ENCODE measurements around the gene PRKD1. TPM values are rescaled to one million over a fixed set of nuclear protein-coding genes. Genes with fewer than 3 reads are reported as not detected.

Gene PRKD1
- total RNA-seq, 1 experiment from 2014 or later: 2.7 TPM

GRCh38 chr14:29838752-29839151 lies 88.9 kb downstream of the PRKD1 start:
- Histone ChIP-seq H2BK12ac (ENCODE audit: insufficient read length, low read depth, low read length) (no peak overlapping the region), H2AFZ (ENCODE audit: low read length) (no peak overlapping the region), H2AK5ac (ENCODE audit: insufficient read length, low read length) (no peak overlapping the region), H2BK5ac (ENCODE audit: insufficient read length, low read length) (no peak overlapping the region), H2BK15ac (ENCODE audit: low read depth, low read length) (no peak overlapping the region), H3K4me1 (ENCODE audit: insufficient read depth, low read length) (no peaks in the 10 kb centered on the region), H4K5ac (ENCODE audit: insufficient read length, low read depth, low read length) (no peak overlapping the region), H3K27ac (ENCODE audit: insufficient read length, low read depth, low read length) (no peak overlapping the region), H3K14ac (ENCODE audit: insufficient read depth, low read length) (no peak overlapping the region), H3K18ac (ENCODE audit: insufficient read length, low read depth, low read length) (no peak overlapping the region), H2BK120ac (ENCODE audit: low read depth, low read length, poor library complexity, severe bottlenecking) (no peak overlapping the region), H3T11ph (ENCODE audit: low read length) (no peak overlapping the region), H3K27me3 (ENCODE audit: insufficient read depth, low read length) (no peaks in the 10 kb centered on the region), H4K91ac (ENCODE audit: insufficient read length, low read depth, low read length) (no peak overlapping the region), H3K4ac (ENCODE audit: low read depth, low read length) (no peak overlapping the region), H2BK20ac (ENCODE audit: low read depth, low read length, poor library complexity, severe bottlenecking) (no peak overlapping the region), H3K23me2 (ENCODE audit: insufficient read length, low read depth, low read length, poor library complexity, severe bottlenecking) (no peaks in the 10 kb centered on the region), H3K9me3 (ENCODE audit: control insufficient read depth, low read depth, low read length) (peaks cover 29% of the 10 kb centered on the region), H4K8ac (replicated peaks; ENCODE audit: insufficient read length, low read depth, low read length) (no peak overlapping the region), H4K20me1 (ENCODE audit: control insufficient read depth, insufficient read depth, insufficient read length) (no peaks in the 10 kb centered on the region), H3K79me1 (ENCODE audit: insufficient read depth, low read depth, low read length, poor library complexity, severe bottlenecking) (no peaks in the 10 kb centered on the region), H3K79me2 (ENCODE audit: insufficient read depth, low read length) (no peaks in the 10 kb centered on the region), H3K4me2 (ENCODE audit: insufficient read depth, insufficient read length, low read length) (no peak overlapping the region), H3K23ac (ENCODE audit: insufficient read length, low read depth, low read length) (no peak overlapping the region), H3K9ac (ENCODE audit: extremely low read depth, insufficient read length, low read length) (no peak overlapping the region), H3K56ac (ENCODE audit: insufficient read length, low read depth, low read length) (no peak overlapping the region)
- Mint-ChIP-seq H3K27ac (no peak overlapping the region), H3K27me3 (ENCODE audit: low read depth) (peaks cover 3% of the 10 kb centered on the region; the same call in 1 of the 2 replicates), H3K4me3 (no peak overlapping the region), H3K9me3 (peaks cover 45 to 47% of the 10 kb centered on the region in 2 experiments), H3K36me3 (ENCODE audit: insufficient read depth in 1 of 3, low read depth in 3 of 3) (peaks cover 25 to 36% (median 28%) of the 10 kb centered on the region in 3 experiments), H3K4me1 (no peaks in the 10 kb centered on the region)
- TF ChIP-seq CTCF (conservative IDR thresholded peaks at IDR 0.05): no peak
- no peak for DNase-seq
- no CpG with 5 or more reads among the region's 2 CpGs for WGBS (ENCODE audit: extremely low coverage, insufficient read length, low lambda C conversion rate)
